ENCODE data around the gene THBS3.
"Not testable (repeated sequence)": the region's sequence is repeated elsewhere in the genome, so short reads cannot be mapped to it uniquely, and the experiment has no call there.

The THBS3 gene

GRCh38 chr1:155233502-155233901 lies 25.8 kb upstream of the THBS3 start:
- not testable (repeated sequence) for DNase-seq

GRCh38 chr1:155232001-155232978 lies 24.6 kb upstream of the THBS3 start:
- DNase-seq = not testable (repeated sequence)

- not testable (repeated sequence) for DNase-seq
These were observed 23.6 kb upstream of the THBS3 start for GRCh38 chr1:155231302-155231701.

GRCh38 chr1:155228096-155228427 lies 20.4 kb upstream of the THBS3 start:
- no peak for DNase-seq

GRCh38 chr1:155227261-155228095 lies 19.8 kb upstream of the THBS3 start:
- peak; percentile 94 to 99 (median 97) for DNase-seq

GRCh38 chr1:155226910-155227260 lies 19.2 kb upstream of the THBS3 start:
- no peak for DNase-seq

- DNase-seq = peak; percentile 66 to 85 (median 75)
These were observed 18.7 kb upstream of the THBS3 start for GRCh38 chr1:155226188-155226909.

GRCh38 chr1:155225404-155225759 lies 17.7 kb upstream of the THBS3 start:
- not testable (repeated sequence) for DNase-seq

- DNase-seq = no peak
These were observed 15.3 kb upstream of the THBS3 start for GRCh38 chr1:155223047-155223446.

GRCh38 chr1:155220211-155220965 lies 12.7 kb upstream of the THBS3 start:
- DNase-seq = not testable (repeated sequence)

GRCh38 chr1:155219592-155220031 lies 11.9 kb upstream of the THBS3 start:
- DNase-seq = peak in 1 of 5 donors; percentile 32

- DNase-seq = peak in 1 of 5 donors; percentile 40
These were observed 11.3 kb upstream of the THBS3 start for GRCh38 chr1:155218854-155219591.

- DNase-seq = not testable (repeated sequence)
These were observed 7.0 kb upstream of the THBS3 start for GRCh38 chr1:155214702-155215101.

- not testable (repeated sequence) for DNase-seq
These were observed 4.3 kb upstream of the THBS3 start for GRCh38 chr1:155212051-155212440.

GRCh38 chr1:155211381-155212050 lies 3.8 kb upstream of the THBS3 start:
- DNase-seq = not testable (repeated sequence)

GRCh38 chr1:155210314-155211104 lies 2.8 kb upstream of the THBS3 start:
- no peak for DNase-seq

GRCh38 chr1:155209312-155209721 lies 1.6 kb upstream of the THBS3 start:
- DNase-seq = no peak

- DNase-seq = peak; percentile 83 to 89 (median 87)
These were observed 1.0 kb upstream of the THBS3 start, which contains the start of gene MTX1 for GRCh38 chr1:155208541-155209311. TSS of gene MTX1 (plus strand) at chr1:155208695. CDS start at chr1:155208805, 110 bp downstream.

Data from T-helper 1 cell (primary cell).